Natural killer cell (primary cell): ENCODE measurements around the gene JPT2. TPM values are rescaled to one million over a fixed set of nuclear protein-coding genes. Genes with fewer than 3 reads are reported as not detected.
A peak's percentile ranks its signal among the peaks of the same experiment; 100 is the strongest.

ENCODE experiments used
- ATAC-seq, 3 donors: fragments of 150-1000 bp in 2 of 3; fragments of 200-7000 bp in 1 of 3; cut with Tn5 transposase; 1 replicate in 1 of 3; 2 replicates in 2 of 3; pipeline ENCODE4 v1.10.0; 2021; ENCODE audit warnings: mild to moderate bottlenecking in 2 of 3, moderate library complexity in 2 of 3
- DNase-seq, 2 donors: peaks; one replicate each; pipeline versions ENCODE4 v3.0.0 to v3.0.0-alpha.2; 2013 to 2021; ENCODE audit warnings: mixed read lengths in 1 of 2
- H3K27ac ChIP-seq: one replicate; pipeline ENCODE4 v1.5.1; 2013; ENCODE audit warnings: mild to moderate bottlenecking, low read length
- H3K27me3 ChIP-seq: one replicate; pipeline ENCODE4 v1.6.1; 2013; ENCODE audit warnings: low read length; ENCODE audit not compliant: control insufficient read depth, insufficient read depth
- H3K36me3 ChIP-seq: one replicate; pipeline ENCODE4 v1.6.1; 2013; ENCODE audit warnings: low read length; ENCODE audit not compliant: control insufficient read depth, insufficient read depth
- H3K4me1 ChIP-seq: one replicate; pipeline ENCODE4 v1.6.1; 2013; ENCODE audit warnings: low read length; ENCODE audit not compliant: control insufficient read depth, insufficient read depth
- H3K4me3 ChIP-seq: one replicate; pipeline ENCODE4 v1.5.1; 2013; ENCODE audit warnings: low read length
- H3K9me3 ChIP-seq: one replicate; pipeline ENCODE4 v1.6.1; 2013; ENCODE audit warnings: low read length; ENCODE audit not compliant: control insufficient read depth, insufficient read depth
- H3K27ac Mint-ChIP-seq, 2 donors: one replicate each; pipeline ENCODE4 v1.8.0; 2022; ENCODE audit warnings: mild to moderate bottlenecking in 2 of 2, mixed read lengths in 2 of 2, moderate library complexity in 1 of 2
- H3K27me3 Mint-ChIP-seq, 2 donors: one replicate each; pipeline ENCODE4 v1.8.0; 2022; ENCODE audit warnings: low read depth in 2 of 2, mixed read lengths in 2 of 2
- H3K36me3 Mint-ChIP-seq: one replicate; pipeline ENCODE4 v1.8.0; 2022; ENCODE audit warnings: mixed read lengths
- H3K4me1 Mint-ChIP-seq, 2 donors: one replicate each; pipeline ENCODE4 v1.8.0; 2022; ENCODE audit warnings: mixed read lengths in 2 of 2
- H3K4me3 Mint-ChIP-seq: one replicate; pipeline ENCODE4 v1.8.0; 2022; ENCODE audit warnings: mild to moderate bottlenecking, moderate library complexity, mixed read lengths
- H3K9me3 Mint-ChIP-seq, 2 donors: one replicate each; pipeline ENCODE4 v1.8.0; 2022; ENCODE audit warnings: mixed read lengths in 2 of 2
- CTCF ChIP-seq: fragments of 200-600 bp; IDR thresholded peaks from one replicate; pipeline ENCODE4 v1.8.0; 2022; ENCODE audit warnings: antibody characterized with exemption
- WGBS: methylation state at CpG from one replicate; pipeline ENCODE4 v1.1.7; 2013; ENCODE audit warnings: missing lambda C conversion rate; ENCODE audit not compliant: insufficient coverage; 5-methylcytosine and 5-hydroxymethylcytosine counted together
- intact Hi-C: fragments of 100-400 bp; cut with micrococcal nuclease; formaldehyde crosslinking; loops from one replicate; pipeline ENCODE4 v1.14.2; 2022
- total RNA-seq, 4 donors: library from RNA; stranded (reverse); fragments of 120-200 nt in 1 of 4; gene quantifications; one replicate each; pipeline versions ENCODE4 v1.2.3 to v1.2.4, GENCODE V29; 2013 to 2022

The JPT2 gene
- total RNA-seq, 3 donors from 2014 or later (not counting 1 experiment from before 2014, with no cell fraction given): 12.2 to 28.4 (median 14.2) TPM

GRCh38 chr16:1639860-1640259, 38.2 kb upstream of the JPT2 start:
- Mint-ChIP-seq H3K4me3 (peak overlapping the region; percentile 82), H3K9me3 (no peaks in the 10 kb centered on the region), H3K27me3 (no peaks in the 10 kb centered on the region), H3K4me1 (peaks cover 49 to 69% of the 10 kb centered on the region in 2 donors), H3K36me3 (no peaks in the 10 kb centered on the region), H3K27ac (peak overlapping the region; percentile 90 to 96)
- Histone ChIP-seq H3K4me3 (no peak overlapping the region), H3K9me3 (no peaks in the 10 kb centered on the region), H3K27ac (peak overlapping the region; percentile 57), H3K27me3 (no peaks in the 10 kb centered on the region), H3K36me3 (peaks cover 39% of the 10 kb centered on the region), H3K4me1 (peaks cover 52% of the 10 kb centered on the region)
- ATAC-seq (no peak), DNase-seq (no peak)
- intact Hi-C loops: no loop called here
- 95% methylated on average over 9 of the region's 11 CpGs for WGBS
- TF ChIP-seq CTCF: no peak

- H3K27ac Mint-ChIP-seq: peak overlapping the region; percentile 90 to 96
- DNase-seq (no peak), ATAC-seq (peak; percentile 33 to 43 (median 42))
- no peaks in the 10 kb centered on the region for H3K36me3 Mint-ChIP-seq
- Histone ChIP-seq H3K27ac (peak overlapping the region; percentile 57), H3K4me1 (peaks cover 47% of the 10 kb centered on the region), H3K27me3 (no peaks in the 10 kb centered on the region), H3K9me3 (no peaks in the 10 kb centered on the region), H3K4me3 (peak overlapping the region; percentile 2), H3K36me3 (peaks cover 40% of the 10 kb centered on the region)
- no peaks in the 10 kb centered on the region for H3K9me3 Mint-ChIP-seq
- H3K4me1 Mint-ChIP-seq: peaks cover 52 to 65% of the 10 kb centered on the region in 2 donors
- H3K4me3 Mint-ChIP-seq: peak overlapping the region; percentile 82
- WGBS: 43% methylated on average over 19 of the region's 20 CpGs
- intact Hi-C loops: no loop called here
- no peak for TF ChIP-seq CTCF
- H3K27me3 Mint-ChIP-seq: no peaks in the 10 kb centered on the region
Measured at GRCh38 chr16:1640261-1640941, 37.7 kb upstream of the JPT2 start.

GRCh38 chr16:1641261-1641660, 36.8 kb upstream of the JPT2 start:
- H3K4me1 ChIP-seq: peaks cover 55% of the 10 kb centered on the region
- ATAC-seq: no peak
- Mint-ChIP-seq H3K27ac (peak overlapping the region; percentile 90 to 96), H3K9me3 (no peaks in the 10 kb centered on the region), H3K4me1 (peaks cover 61 to 74% of the 10 kb centered on the region in 2 donors), H3K4me3 (peak overlapping the region; percentile 17), H3K36me3 (no peaks in the 10 kb centered on the region), H3K27me3 (no peaks in the 10 kb centered on the region)
- no peak overlapping the region for H3K27ac ChIP-seq
- no peak for TF ChIP-seq CTCF
- no peaks in the 10 kb centered on the region for H3K9me3 ChIP-seq
- WGBS: 94% methylated on average over 12 of the region's 12 CpGs
- DNase-seq: no peak
- H3K4me3 ChIP-seq: no peak overlapping the region
- no peaks in the 10 kb centered on the region for H3K27me3 ChIP-seq
- H3K36me3 ChIP-seq: peaks cover 43% of the 10 kb centered on the region
- intact Hi-C loops: no loop called here

- ATAC-seq (no peak), DNase-seq (no peak)
- H3K27me3 ChIP-seq: no peaks in the 10 kb centered on the region
- Mint-ChIP-seq H3K4me1 (peaks cover 68 to 81% of the 10 kb centered on the region in 2 donors), H3K4me3 (peak overlapping the region; percentile 50), H3K9me3 (no peaks in the 10 kb centered on the region), H3K27me3 (no peaks in the 10 kb centered on the region), H3K27ac (peak overlapping the region; percentile 90 to 96), H3K36me3 (no peaks in the 10 kb centered on the region)
- no peak for TF ChIP-seq CTCF
- H3K36me3 ChIP-seq: peaks cover 43% of the 10 kb centered on the region
- peaks cover 52% of the 10 kb centered on the region for H3K4me1 ChIP-seq
- intact Hi-C loops: no loop called here
- no peak overlapping the region for H3K27ac ChIP-seq
- 91% methylated on average over 5 of the region's 5 CpGs for WGBS
- no peaks in the 10 kb centered on the region for H3K9me3 ChIP-seq
- no peak overlapping the region for H3K4me3 ChIP-seq
Measured at GRCh38 chr16:1642148-1642547, 35.9 kb upstream of the JPT2 start.
